GM13977 (cell line): ENCODE data around the gene TMEM161A.

Experiments used
- DNase-seq: peaks from one replicate; pipeline ENCODE4 v3.0.0; 2012; ENCODE audit warnings: low spot score
- in situ Hi-C: fragments of 300-500 bp; cut with MboI; formaldehyde crosslinking; loops from one replicate; pipeline ENCODE4 v1.12.0; 2022; ENCODE audit warnings: low sequenced_read_pairs, low pct_unique_long_range_greater_than_20kb, mixed read lengths, inconsistent platforms; ENCODE audit not compliant: unreplicated experiment
- TF ChIP-seq, protein P1 (sequence below): IDR thresholded peaks from 2 replicates; pipeline ENCODE4 v1.5.1; 2012; ENCODE audit warnings: mild to moderate bottlenecking, control low read depth; ENCODE audit not compliant: insufficient read depth; ENCODE audit errors: extremely low read depth, missing control alignments

The TMEM161A gene

DNA sequence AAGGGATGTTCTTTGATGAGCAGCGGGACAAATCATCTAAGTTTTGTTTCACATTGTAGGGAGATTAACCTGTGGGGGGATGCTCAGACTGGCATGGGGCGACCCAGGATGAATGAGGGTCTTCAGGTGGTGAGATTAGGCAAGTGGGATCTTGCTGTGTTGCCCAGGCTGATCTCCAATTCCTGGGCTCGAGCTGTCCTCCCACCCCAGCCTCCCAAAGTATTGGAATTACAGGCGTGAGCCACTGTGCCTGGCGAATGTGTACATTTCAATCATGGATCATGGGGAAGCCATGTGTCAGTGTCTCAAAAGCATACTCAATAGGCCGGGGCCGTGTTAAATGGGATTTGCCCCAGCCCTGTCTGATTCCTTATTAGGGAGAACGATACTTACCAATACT lies 66.4 kb downstream of the TMEM161A start:
- DNase-seq = no peak
- in situ Hi-C loops = no loop called here
- TF ChIP-seq, protein P1, sequence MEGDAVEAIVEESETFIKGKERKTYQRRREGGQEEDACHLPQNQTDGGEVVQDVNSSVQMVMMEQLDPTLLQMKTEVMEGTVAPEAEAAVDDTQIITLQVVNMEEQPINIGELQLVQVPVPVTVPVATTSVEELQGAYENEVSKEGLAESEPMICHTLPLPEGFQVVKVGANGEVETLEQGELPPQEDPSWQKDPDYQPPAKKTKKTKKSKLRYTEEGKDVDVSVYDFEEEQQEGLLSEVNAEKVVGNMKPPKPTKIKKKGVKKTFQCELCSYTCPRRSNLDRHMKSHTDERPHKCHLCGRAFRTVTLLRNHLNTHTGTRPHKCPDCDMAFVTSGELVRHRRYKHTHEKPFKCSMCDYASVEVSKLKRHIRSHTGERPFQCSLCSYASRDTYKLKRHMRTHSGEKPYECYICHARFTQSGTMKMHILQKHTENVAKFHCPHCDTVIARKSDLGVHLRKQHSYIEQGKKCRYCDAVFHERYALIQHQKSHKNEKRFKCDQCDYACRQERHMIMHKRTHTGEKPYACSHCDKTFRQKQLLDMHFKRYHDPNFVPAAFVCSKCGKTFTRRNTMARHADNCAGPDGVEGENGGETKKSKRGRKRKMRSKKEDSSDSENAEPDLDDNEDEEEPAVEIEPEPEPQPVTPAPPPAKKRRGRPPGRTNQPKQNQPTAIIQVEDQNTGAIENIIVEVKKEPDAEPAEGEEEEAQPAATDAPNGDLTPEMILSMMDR = no peak
